ENCODE results near the gene CD247.

GRCh38 chr1:167439301-167439988, 78.9 kb downstream of the CD247 start:
- TF ChIP-seq EZH2 (IDR thresholded peaks at IDR 0.05; ENCODE audit: insufficient read depth, poor library complexity, severe bottlenecking) (no peak), EZH2phosphoT487 (IDR thresholded peaks at IDR 0.05; ENCODE audit: insufficient read depth, low read depth) (no peak)

All from GM23248 (cell line).